Measurements from ENCODE around the gene ST8SIA3. TPM values are rescaled to one million over a fixed set of nuclear protein-coding genes. Genes with fewer than 3 reads are reported as not detected.

ST8SIA3 gene, protein sequence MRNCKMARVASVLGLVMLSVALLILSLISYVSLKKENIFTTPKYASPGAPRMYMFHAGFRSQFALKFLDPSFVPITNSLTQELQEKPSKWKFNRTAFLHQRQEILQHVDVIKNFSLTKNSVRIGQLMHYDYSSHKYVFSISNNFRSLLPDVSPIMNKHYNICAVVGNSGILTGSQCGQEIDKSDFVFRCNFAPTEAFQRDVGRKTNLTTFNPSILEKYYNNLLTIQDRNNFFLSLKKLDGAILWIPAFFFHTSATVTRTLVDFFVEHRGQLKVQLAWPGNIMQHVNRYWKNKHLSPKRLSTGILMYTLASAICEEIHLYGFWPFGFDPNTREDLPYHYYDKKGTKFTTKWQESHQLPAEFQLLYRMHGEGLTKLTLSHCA
- polyA plus RNA-seq (ENCODE audit: insufficient read length), result 0.06 TPM

DNA sequence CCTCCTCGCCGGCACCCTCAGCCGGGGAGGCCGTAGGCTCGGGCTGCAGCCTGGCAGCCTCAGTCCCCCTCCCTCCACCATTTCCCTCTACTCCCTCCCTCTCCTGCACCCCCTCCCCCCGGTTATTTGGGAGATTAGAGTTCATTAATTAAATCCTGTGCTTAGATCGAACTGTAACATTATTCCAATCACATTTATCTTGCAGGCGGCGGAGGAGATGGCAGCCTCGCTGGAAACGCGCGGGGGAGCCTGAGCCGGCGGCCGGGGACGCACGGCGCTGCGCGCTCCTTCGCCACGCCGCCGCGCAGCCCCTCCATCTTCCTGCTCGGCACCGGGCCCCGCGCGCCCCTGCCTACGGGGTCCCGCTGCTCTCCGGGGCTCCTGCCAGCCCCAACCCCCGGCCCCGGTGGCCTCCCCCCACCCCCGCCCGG, at the start of gene ST8SIA3:
TSS of gene ST8SIA3 (plus strand) at position 287 of the 431 bp plus-strand sequence. CDS start 290 bp downstream, outside the sequence.
- DNase-seq, result no peak

DNA sequence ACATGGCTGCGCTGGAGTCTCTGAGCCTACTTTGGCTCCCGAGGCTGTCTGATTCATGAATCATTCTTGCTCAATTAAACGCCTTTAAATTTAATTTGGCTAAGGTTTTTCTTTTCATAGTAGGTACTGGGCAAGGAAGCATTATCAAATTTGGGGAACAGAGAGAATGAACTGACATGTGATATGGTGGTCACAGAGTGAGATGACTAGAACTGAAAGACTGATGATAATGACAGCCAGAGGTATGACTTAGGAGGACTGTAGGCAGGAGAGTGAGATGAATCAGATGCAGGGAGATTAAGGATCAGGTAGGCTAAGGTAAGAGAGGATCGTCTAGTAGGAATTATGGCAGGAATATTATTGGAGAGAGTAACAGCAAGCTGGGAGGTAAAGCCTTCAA, 40.9 kb upstream of the ST8SIA3 start:
- no peak for DNase-seq

- DNase-seq, result no peak
Measured at GRCh38 chr18:57312346-57313144, 39.8 kb upstream of the ST8SIA3 start.

DNA sequence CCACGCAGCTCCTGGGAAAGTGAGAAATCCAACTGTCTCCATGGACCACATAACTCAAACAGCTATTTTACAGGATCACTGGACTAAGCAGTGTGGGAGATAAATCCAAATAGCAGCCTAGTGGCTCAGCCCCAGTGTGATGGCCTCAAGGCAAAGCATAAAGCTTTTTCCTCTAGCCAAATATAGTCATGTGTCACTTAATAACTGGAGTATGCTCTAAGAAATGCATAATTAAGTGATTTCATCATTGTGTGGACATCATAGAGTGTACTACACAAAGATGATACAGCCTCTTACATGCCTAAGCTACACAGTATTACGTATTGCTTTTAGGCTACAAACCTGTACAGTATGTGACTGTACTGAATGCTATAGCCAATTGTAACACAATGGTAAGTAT, 31.8 kb upstream of the ST8SIA3 start:
- no peak for DNase-seq

DNA sequence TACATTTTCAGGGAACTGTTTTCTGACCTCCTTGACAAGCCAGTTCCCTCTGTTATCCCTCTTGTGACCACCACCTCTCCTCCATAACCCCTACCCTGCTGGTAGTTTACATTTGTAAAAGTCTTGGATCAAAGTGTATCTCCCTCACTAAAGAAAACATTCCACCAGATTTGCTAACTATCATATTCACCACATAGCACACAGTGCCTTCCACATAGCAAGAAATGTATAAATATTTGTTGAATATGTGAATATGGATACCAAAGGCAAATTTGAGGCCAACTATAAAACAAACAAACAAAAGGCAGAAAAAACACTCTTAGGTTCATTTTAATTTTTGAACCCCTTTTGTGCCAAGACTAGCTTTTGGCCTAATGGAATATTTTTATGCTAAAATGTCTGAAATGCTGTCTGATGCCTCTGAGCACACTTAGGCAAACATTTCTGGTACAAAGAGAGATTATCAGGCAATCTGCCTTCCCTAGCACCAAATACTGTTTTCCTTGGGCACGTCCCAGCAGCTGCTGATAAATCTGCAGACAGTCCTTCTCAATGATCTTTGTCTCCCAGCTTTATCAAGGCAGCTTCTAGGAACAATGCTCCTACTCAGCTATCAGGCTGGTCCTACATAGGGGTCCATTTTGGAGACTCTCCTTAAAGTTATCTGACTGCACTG, 26.7 kb upstream of the ST8SIA3 start:
- no peak for DNase-seq

GRCh38 chr18:57326718-57327323, 25.5 kb upstream of the ST8SIA3 start:
- DNase-seq, result no peak

DNA sequence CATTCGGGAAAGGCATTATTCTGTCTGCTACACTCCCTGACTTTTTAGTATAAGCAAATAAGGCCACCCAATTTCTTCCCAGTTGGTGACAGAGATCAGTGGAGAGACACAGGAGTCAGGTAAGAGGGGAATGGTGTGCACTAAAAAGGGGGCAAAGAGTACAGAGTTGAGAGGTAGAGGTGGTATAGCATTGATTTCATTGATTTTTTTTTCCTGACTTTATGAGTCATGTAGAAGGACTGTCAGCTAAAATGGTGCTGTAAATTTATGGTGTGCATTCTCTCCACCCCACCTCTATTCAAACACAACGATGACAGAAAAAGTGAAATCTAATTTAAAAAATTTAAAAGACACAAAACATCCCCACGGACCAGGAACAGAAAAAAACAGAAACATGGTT, 23.7 kb upstream of the ST8SIA3 start:
- no peak for DNase-seq

DNA sequence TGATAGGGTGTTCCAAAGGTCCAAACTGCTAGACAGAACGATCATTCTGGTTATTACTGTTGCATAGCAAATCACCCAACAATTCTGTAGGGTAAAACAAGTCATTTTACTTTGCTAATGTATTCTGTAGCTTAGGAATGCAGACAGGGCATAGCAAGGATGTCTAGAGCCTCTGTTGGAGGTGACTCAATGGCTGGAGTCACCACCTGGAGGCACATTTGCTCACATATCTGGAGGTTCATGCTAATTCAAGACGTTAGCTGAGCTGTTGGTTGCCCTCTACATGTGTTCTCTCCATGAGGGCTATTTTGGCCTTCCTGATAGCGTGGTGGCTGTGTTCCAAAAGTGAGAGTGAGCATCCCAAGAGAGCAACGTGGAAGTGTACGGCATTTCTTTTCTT, 22.5 kb upstream of the ST8SIA3 start:
- DNase-seq, result no peak

DNA sequence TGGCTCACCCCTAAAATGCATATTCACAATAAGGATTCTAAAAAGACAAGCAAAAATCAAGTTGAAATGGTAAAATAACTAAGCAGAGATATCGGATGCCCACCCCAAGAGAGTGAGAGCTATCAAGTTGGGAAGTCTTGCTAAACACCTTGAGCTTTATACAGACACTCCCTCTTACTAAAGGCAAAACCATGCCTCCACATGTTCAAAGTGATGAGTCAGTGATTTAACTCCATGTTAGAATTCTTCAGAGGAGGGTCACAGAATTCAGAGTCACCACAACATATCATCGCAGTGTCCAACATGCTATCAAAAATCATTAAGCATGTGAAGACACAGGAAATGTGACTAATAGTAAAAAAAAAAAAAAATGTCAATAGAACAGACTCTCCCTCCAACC, 20.6 kb upstream of the ST8SIA3 start:
- DNase-seq, result no peak

- DNase-seq, result no peak
Measured at GRCh38 chr18:57333940-57334339, 18.4 kb upstream of the ST8SIA3 start.

DNA sequence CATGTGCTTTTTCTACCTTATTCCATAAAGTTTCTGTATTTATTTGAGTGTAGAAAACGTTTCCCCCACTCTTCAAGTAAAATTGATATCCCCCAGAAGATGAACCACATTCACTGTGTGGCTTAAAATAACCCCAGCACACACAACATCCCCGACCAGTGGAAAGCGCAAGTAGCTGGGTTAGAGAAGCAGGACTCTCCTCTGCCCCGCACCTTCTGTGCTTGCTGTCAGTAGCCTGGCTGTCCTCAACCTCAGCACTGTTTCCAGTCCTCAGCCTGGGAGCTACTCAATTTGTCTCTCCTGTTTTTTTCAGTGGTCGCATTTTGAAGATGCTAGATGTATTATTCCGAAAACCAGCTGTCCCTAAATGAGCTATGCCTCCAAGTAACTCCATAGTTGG, 18.0 kb upstream of the ST8SIA3 start:
- no peak for DNase-seq

GRCh38 chr18:57336343-57336742, 16.0 kb upstream of the ST8SIA3 start:
- no peak for DNase-seq

DNA sequence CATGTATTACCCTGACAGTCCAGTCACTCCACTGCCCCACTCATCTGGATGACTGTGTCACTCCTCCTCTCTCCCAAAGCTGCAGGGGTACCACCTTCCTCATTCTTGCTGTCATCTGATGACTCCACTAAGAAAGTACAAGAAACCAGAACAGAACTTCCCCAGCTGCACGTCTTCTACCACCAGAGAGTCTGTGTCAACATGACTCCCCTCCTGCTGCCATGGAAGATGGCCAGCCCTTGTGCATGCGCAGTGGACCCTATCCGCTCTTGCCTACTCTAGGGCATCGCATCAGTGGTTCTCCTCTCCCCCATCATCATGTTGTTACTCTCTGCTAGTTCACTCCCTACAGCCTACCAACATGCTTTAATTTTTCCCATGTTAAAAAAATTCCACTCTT, 14.5 kb upstream of the ST8SIA3 start:
- no peak for DNase-seq

GRCh38 chr18:57343833-57344232, 8.5 kb upstream of the ST8SIA3 start:
- DNase-seq, result no peak

DNA sequence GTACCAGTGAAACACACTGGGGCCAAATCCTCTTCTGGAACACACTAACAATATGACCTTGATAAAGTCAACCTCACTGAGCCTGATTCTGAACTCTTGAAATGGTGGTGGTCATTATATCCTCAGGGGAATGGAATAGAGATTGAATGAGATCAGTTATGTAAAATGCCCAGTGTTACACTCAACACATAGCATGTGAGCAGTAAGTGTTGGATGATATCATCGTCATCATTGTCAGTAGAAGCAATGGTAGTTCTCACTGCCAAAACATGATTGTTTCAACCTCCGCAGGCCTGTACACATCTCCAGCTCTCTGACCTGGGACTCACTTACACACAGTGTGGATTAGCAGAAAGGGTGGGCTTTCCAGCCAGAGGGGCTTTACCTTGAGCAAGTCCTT, 5.5 kb upstream of the ST8SIA3 start:
- DNase-seq, result no peak

DNA sequence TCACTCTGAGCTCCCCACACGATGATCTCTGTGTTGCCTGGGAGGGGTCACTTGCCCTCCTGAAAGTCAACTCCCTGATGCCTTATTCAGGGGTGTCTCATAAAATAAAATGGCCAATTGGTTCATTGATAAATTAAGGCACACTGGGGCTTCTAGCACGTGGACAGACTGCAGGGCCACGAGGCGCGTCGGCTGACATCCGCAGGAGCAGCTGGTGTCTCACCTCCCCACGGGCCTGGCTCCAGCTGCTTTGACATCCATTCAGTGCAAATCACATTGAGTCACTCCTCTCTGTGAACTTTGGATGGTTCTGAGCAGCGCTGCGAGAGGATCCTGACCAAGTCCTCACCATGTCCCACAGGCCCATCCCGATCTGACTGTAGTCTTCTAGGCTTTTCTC, 4.6 kb upstream of the ST8SIA3 start:
- no peak for DNase-seq

DNA sequence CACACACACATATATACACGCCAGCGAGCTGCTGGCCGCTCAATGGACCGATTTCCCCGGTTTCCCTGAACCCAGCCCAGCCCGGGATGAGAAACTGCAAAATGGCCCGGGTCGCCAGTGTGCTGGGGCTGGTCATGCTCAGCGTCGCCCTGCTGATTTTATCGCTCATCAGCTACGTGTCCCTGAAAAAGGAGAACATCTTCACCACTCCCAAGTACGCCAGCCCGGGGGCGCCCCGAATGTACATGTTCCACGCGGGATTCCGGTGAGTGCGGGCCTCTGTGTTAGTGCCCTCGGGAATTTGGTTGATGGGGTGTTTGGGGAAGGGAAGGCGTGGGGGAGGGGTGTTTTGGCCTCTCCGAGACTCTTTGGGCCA, 392 bp downstream of the ST8SIA3 start:
- no peak for DNase-seq

DNA sequence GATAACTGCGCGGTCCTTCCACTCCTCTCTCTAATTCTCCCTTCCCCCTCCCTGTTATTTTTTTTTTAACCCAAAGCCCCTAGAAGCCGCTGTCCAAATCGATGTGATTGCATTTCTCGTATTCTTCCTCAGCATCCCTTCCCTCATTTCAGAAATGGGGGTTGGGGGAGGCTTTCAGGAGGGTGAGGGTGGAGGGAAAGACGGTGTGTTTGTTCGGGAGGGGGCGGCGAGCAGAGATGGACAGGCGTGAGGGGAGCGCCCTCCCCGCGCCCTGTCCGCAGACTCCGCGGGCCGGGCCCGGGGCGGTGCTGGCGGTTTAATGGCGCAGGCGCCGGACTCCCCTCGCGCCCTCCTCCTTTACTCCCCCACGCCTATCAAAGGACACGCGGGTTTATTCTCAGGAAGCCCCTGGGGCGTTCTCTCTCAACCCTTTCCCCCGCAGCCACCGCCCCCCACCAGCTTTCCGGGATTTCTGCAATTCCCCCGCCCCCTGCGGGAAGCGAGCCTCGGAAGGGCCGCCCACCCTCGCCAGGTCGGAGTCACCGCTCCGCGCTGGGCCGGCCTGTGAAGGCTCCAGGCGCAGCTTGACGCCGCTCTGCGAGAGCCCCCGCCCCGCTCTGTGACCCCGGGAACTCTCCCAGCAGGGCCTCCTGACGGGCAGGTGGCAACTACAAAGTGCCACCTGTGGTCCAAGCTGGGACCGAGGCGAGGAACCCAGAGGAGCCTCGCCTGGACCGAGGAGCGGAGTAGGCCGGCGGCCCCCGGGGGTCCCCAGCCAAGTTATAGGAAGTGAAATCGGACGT, 981 bp downstream of the ST8SIA3 start:
- no peak for DNase-seq

DNA sequence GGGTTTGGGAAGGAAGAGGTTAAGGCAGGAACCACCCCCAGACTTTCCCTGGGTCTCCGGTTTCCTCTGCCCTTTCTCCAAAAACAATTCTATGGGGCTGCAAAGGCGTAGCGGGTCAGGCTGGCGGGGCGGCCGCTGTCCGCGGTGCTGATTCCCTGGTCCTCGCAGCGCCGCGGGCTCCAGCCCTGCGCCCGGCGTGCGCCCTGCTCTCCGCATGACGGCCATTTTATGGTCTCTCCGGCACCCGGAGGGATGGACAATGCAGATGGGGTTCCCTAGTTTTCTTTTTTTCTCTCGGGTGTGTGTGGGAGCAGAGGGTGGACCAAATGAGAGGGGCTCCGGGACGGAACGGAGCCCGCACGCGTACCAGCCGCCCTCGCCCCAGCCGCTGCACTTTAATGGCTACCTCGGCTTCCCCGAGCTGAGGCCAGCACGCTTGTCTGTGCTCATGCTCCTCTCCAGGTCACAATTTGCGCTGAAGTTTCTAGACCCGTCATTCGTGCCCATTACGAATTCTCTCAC, 1.6 kb downstream of the ST8SIA3 start:
- peak; percentile 61 for DNase-seq

DNA sequence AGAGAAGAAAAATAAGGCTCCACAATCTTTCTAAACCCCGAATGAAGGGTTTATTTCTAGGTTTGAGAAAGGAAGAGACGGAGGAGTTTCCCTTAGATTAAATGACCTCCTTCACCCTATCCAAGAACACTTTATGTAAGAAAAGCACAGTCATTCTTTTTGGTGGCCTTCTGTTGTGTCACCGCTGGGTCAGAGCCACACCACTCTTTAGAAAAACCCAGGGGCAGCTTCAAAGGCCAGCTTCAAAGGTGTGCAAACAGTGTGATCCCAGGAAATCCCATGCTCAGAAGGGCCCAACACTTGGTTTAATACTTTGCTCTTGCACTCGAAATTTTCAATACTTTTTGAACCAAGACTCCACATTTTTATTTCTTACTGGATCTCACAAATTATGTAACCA, 7.1 kb downstream of the ST8SIA3 start:
- no peak for DNase-seq

DNA sequence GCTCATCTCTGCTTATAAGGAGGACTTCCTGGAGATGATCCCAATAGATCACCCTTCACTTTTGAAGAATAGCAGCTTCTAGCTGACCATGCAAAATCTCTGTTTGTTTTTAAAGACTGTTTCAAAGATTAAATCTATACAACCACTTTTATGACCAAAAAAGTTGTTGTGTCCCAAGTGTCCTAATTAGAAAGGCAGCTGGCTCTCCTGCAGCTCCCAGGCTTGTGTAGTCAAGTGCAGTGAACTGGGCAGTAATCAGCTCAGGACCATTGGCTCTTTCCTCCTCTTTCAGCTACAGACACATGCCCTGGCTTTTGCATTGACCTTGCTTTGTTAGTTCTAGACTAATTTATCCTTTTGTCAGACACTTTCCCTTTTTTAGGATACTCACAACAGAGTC, 10.4 kb downstream of the ST8SIA3 start:
- DNase-seq, result no peak

DNA sequence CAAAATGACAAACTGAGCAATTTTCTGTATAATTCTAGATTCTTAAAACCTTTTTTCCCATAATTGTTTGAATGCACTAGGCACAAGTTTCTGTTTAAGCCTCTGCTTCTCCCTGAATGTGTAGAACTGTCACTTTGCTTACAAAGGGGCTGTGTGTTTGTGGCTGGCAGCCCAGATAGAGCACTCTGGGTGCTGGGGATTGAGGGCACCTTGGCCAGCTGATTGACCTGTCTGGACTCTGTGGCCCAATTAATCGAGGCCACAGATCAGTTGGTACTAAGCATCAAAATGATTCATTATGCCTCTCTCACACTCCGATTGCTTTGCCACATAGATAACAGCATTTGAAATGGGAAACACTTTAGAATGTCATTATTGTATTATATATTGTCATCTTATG, 12.1 kb downstream of the ST8SIA3 start:
- DNase-seq, result no peak

Measured in hindlimb muscle (tissue), 1 donor.